Panc1 (cell line): ENCODE measurements around the gene MAP2K5. TPM values are rescaled to one million over a fixed set of nuclear protein-coding genes. Genes with fewer than 3 reads are reported as not detected.

Source experiments
- ATAC-seq: fragments of 200-7000 bp; cut with Tn5 transposase; 2 replicates; pipeline ENCODE4 v1.9.1; 2020; ENCODE audit warnings: mild to moderate bottlenecking, moderate library complexity
- BruUV-seq: library from RNA; stranded (reverse); fragments of 400-500 nt; replicated peaks from 2 replicates; lab custom pipeline; 2021; lab: Mats Ljungman, UMichigan
- CTCF ChIA-PET: fragments of 300-600 bp; sonication (Branson Sonifier 250); formaldehyde crosslinking; loops from one replicate; lab custom pipeline; 2022; ENCODE audit warnings: antibody characterized with exemption; lab: Charles Lee
- POLR2A ChIA-PET: fragments of 300-600 bp; sonication (Branson Sonifier 250); formaldehyde crosslinking; loops from one replicate; lab custom pipeline; 2022; ENCODE audit warnings: antibody characterized with exemption; lab: Charles Lee
- DNase-seq: peaks from one replicate; pipeline ENCODE4 v3.0.0-alpha.2; 2010; ENCODE audit warnings: low read depth, low spot score
- H3K27ac ChIP-seq: 2 replicates; pipeline ENCODE4 v1.5.1; 2011; ENCODE audit warnings: mild to moderate bottlenecking, low read length, inconsistent platforms
- H3K27me3 ChIP-seq: fragments of 200-500 bp; sonication (Bioruptor generic); 2 replicates; pipeline ENCODE4 v1.6.0; 2014; ENCODE audit warnings: low read length, inconsistent platforms; ENCODE audit not compliant: control insufficient read depth, insufficient read depth
- H3K36me3 ChIP-seq: fragments of 200-500 bp; sonication (Bioruptor generic); 2 replicates; pipeline ENCODE4 v1.5.1; 2014; ENCODE audit warnings: inconsistent platforms, mild to moderate bottlenecking, low read length, moderate library complexity; ENCODE audit not compliant: control insufficient read depth, insufficient read depth
- H3K4me1 ChIP-seq: 2 replicates; pipeline ENCODE4 v1.5.1; 2011; ENCODE audit warnings: inconsistent platforms, mild to moderate bottlenecking, low read length, moderate library complexity; ENCODE audit not compliant: control insufficient read depth, insufficient read depth
- H3K4me3 ChIP-seq, 2 experiments: 2 replicates each; pipeline ENCODE4 v1.5.1; 2011 to 2012; ENCODE audit warnings: low read depth in 2 of 2, low read length in 2 of 2, mild to moderate bottlenecking in 2 of 2, inconsistent platforms in 1 of 2, moderate library complexity in 1 of 2
- H3K9me3 ChIP-seq: fragments of 200-500 bp; sonication (Bioruptor generic); 2 replicates; pipeline ENCODE4 v1.5.1; 2014; ENCODE audit warnings: low read depth, mild to moderate bottlenecking, inconsistent platforms, low read length, moderate library complexity; ENCODE audit not compliant: control insufficient read depth, insufficient read depth
- POLR2AphosphoS5 ChIP-seq: IDR thresholded peaks from 2 replicates; pipeline ENCODE4 v1.6.1; 2012; ENCODE audit warnings: mild to moderate bottlenecking, low read depth, low read length, moderate library complexity
- SIN3A ChIP-seq: IDR thresholded peaks from 2 replicates; pipeline ENCODE4 v1.6.1; 2012; ENCODE audit warnings: low read depth, mild to moderate bottlenecking, low read length, moderate library complexity, borderline replicate concordance; ENCODE audit not compliant: insufficient read depth
- TCF7L2 ChIP-seq: IDR thresholded peaks from 2 replicates; pipeline ENCODE4 v1.6.1; 2011; ENCODE audit warnings: mild to moderate bottlenecking, low read depth, low read length, inconsistent platforms
- in situ Hi-C: cut with HindIII; loops from 2 replicates; pipeline ENCODE4 v1.10.0; 2016; ENCODE audit warnings: low sequenced_read_pairs, low pct_unique_long_range_greater_than_20kb
- intact Hi-C: fragments of 100-400 bp; cut with micrococcal nuclease; formaldehyde crosslinking; loops from one replicate; pipeline ENCODE4 v1.10.0; 2022; ENCODE audit not compliant: unreplicated experiment
- total RNA-seq: library from RNA; stranded (reverse); gene quantifications from one replicate; pipeline ENCODE4 v1.2.1, GENCODE V29; 2021; ENCODE audit not compliant: unreplicated experiment
- TF ChIP-seq, protein P1 (sequence below), 2 experiments: IDR thresholded peaks; 2 replicates each; pipeline ENCODE4 v1.6.1; 2011 to 2012; ENCODE audit warnings: low read depth in 2 of 2, control low read depth in 1 of 2, low read length in 1 of 2, mild to moderate bottlenecking in 1 of 2, moderate library complexity in 1 of 2; ENCODE audit not compliant: insufficient read depth in 1 of 2
- TF ChIP-seq, protein P2 (sequence below): fragments of 450-650 bp; IDR thresholded peaks from 2 replicates; pipeline ENCODE4 v1.5.1; 2017; ENCODE audit warnings: mild to moderate bottlenecking

MAP2K5 gene
- total RNA-seq, 1 experiment from 2014 or later, result 18.3 TPM

DNA sequence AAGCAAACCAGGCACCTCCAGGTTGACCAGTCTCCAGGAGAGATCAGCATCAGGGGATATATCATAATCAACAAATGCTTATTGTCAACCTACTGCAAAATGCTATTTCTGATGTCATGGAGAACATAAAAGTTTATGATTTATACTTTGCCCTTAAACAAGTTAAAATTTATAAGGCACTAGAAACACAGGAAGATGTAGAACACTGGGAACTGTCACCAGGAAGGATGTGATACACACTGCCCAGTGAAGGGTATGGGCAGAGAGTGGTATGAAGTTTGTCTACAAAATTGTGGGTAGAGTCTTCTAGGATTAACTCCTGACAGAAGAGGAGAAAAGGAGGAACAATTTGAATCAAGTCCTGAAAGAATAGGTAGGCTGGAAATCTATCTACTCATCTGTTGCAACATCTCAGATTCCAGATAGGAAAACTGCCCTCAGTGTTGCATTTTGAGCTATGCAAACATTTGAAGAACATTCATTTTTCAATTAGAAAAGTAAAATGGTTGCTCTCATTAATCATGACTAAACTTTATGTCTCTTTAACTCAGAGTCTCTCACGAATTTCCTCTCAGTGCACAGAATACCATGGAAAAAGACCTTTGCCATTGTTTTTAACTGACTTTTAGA is 176.9 kb downstream of the MAP2K5 start:
- TF ChIP-seq, protein P1, sequence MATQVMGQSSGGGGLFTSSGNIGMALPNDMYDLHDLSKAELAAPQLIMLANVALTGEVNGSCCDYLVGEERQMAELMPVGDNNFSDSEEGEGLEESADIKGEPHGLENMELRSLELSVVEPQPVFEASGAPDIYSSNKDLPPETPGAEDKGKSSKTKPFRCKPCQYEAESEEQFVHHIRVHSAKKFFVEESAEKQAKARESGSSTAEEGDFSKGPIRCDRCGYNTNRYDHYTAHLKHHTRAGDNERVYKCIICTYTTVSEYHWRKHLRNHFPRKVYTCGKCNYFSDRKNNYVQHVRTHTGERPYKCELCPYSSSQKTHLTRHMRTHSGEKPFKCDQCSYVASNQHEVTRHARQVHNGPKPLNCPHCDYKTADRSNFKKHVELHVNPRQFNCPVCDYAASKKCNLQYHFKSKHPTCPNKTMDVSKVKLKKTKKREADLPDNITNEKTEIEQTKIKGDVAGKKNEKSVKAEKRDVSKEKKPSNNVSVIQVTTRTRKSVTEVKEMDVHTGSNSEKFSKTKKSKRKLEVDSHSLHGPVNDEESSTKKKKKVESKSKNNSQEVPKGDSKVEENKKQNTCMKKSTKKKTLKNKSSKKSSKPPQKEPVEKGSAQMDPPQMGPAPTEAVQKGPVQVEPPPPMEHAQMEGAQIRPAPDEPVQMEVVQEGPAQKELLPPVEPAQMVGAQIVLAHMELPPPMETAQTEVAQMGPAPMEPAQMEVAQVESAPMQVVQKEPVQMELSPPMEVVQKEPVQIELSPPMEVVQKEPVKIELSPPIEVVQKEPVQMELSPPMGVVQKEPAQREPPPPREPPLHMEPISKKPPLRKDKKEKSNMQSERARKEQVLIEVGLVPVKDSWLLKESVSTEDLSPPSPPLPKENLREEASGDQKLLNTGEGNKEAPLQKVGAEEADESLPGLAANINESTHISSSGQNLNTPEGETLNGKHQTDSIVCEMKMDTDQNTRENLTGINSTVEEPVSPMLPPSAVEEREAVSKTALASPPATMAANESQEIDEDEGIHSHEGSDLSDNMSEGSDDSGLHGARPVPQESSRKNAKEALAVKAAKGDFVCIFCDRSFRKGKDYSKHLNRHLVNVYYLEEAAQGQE (IDR thresholded peaks at IDR 0.05; ENCODE audit: insufficient read depth in 1 of 2, low read depth in 2 of 2, low read length in 1 of 2), result no peak
- TF ChIP-seq POLR2AphosphoS5 (no peak), SIN3A (no peak), TCF7L2 (no peak)
- TF ChIP-seq, protein P2, sequence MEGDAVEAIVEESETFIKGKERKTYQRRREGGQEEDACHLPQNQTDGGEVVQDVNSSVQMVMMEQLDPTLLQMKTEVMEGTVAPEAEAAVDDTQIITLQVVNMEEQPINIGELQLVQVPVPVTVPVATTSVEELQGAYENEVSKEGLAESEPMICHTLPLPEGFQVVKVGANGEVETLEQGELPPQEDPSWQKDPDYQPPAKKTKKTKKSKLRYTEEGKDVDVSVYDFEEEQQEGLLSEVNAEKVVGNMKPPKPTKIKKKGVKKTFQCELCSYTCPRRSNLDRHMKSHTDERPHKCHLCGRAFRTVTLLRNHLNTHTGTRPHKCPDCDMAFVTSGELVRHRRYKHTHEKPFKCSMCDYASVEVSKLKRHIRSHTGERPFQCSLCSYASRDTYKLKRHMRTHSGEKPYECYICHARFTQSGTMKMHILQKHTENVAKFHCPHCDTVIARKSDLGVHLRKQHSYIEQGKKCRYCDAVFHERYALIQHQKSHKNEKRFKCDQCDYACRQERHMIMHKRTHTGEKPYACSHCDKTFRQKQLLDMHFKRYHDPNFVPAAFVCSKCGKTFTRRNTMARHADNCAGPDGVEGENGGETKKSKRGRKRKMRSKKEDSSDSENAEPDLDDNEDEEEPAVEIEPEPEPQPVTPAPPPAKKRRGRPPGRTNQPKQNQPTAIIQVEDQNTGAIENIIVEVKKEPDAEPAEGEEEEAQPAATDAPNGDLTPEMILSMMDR, result no peak
- Histone ChIP-seq H3K9me3 (no peaks in the 10 kb centered on the region), H3K27ac (no peak overlapping the region), H3K27me3 (no peaks in the 10 kb centered on the region), H3K4me1 (no peaks in the 10 kb centered on the region), H3K4me3 (no peak overlapping the region), H3K36me3 (no peaks in the 10 kb centered on the region)
- in situ Hi-C loops (no loop called here), intact Hi-C loops (no loop called here)
- ChIA-PET CTCF (no interaction called here), POLR2A (no interaction called here)
- no peak for DNase-seq
- ATAC-seq, result no peak
- BruUV-seq, result no TSS peak

DNA sequence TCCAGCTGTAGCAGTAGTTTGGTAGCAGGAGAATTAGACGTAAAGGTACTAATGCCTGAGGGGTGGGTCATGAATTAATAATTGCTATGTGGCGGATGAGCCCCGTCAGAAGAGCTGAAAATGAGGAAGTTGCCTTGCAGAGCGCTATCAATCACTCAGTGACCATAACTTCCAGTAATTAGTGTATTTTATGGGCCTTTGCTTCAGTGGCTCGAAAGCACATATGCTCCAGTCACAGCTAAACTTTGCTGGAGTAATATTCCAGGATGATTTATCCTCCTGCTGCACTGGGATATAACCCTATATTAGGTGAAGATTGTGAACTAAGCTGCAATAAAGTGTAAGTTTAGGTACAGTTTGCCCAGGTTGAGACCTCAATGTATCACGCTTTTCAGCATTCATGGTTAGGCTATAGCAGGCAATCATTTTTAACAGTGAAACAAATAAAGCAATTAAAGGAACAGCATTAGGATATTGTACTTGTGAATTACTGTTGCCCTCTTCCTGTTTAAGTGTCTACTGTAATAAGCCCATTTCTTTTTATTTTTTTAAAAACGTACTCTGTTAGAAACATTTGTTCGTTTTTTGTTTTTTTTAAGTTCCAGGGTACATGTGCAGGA is 178.2 kb downstream of the MAP2K5 start:
- POLR2A ChIA-PET, result no interaction called here
- BruUV-seq, result no TSS peak
- ATAC-seq (no peak), DNase-seq (no peak)
- H3K36me3 ChIP-seq, result no peaks in the 10 kb centered on the region
- no peaks in the 10 kb centered on the region for H3K27me3 ChIP-seq
- CTCF ChIA-PET, result interaction anchor here (0.6 kb wide), 1 partner anchor 221 kb away, joined by 4 read pairs; no protein-coding TSS in a partner anchor
- in situ Hi-C loops (no loop called here), intact Hi-C loops (no loop called here)
- no peaks in the 10 kb centered on the region for H3K9me3 ChIP-seq
- H3K4me1 ChIP-seq, result no peaks in the 10 kb centered on the region
- H3K4me3 ChIP-seq, result no peak overlapping the region
- H3K27ac ChIP-seq, result no peak overlapping the region
- TF ChIP-seq SIN3A (no peak), TCF7L2 (no peak), POLR2AphosphoS5 (no peak)
- TF ChIP-seq, protein P2, result no peak
- TF ChIP-seq, protein P1 (IDR thresholded peaks at IDR 0.05; ENCODE audit: insufficient read depth in 1 of 2, low read depth in 2 of 2, low read length in 1 of 2), result no peak
